ENCODE measurements around the gene NRG3. TPM values are rescaled to one million over a fixed set of nuclear protein-coding genes. Genes with fewer than 3 reads are reported as not detected.

NRG3 gene
- total RNA-seq, 1 donor from 2014 or later: 1.6 TPM

GRCh38 chr10:82396886-82397285 is 521.9 kb downstream of the NRG3 start:
- H3K27me3 ChIP-seq: no peaks in the 10 kb centered on the region
- no peak overlapping the region for H3K4me3 ChIP-seq
- no peaks in the 10 kb centered on the region for H3K4me1 ChIP-seq
- H3K27ac ChIP-seq: no peak overlapping the region
- no peaks in the 10 kb centered on the region for H3K9me3 ChIP-seq
- no peak for TF ChIP-seq CTCF (IDR thresholded peaks at IDR 0.05)
- intact Hi-C loops (cut with DNase I): no loop called here
- H3K36me3 ChIP-seq: no peaks in the 10 kb centered on the region
- no peak for DNase-seq (ENCODE audit: low spot score in 2 of 2)

- intact Hi-C loops (cut with DNase I): no loop called here
- no peaks in the 10 kb centered on the region for H3K27me3 ChIP-seq
- no peak for DNase-seq (ENCODE audit: low spot score in 2 of 2)
Measured at GRCh38 chr10:82397854-82398253, 522.9 kb downstream of the NRG3 start.

GRCh38 chr10:82399850-82400249 is 524.9 kb downstream of the NRG3 start:
- no peak for TF ChIP-seq CTCF (IDR thresholded peaks at IDR 0.05)
- H3K4me1 ChIP-seq: no peaks in the 10 kb centered on the region
- intact Hi-C loops (cut with DNase I): no loop called here
- H3K9me3 ChIP-seq: no peaks in the 10 kb centered on the region
- no peak overlapping the region for H3K27ac ChIP-seq
- H3K4me3 ChIP-seq: no peak overlapping the region
- H3K27me3 ChIP-seq: no peaks in the 10 kb centered on the region
- no peaks in the 10 kb centered on the region for H3K36me3 ChIP-seq
- DNase-seq (ENCODE audit: low spot score in 2 of 2): no peak

More at GRCh38 chr10:82397854-82398253, 522.9 kb downstream of the NRG3 start:
- no peaks in the 10 kb centered on the region for H3K4me1 ChIP-seq
- no peaks in the 10 kb centered on the region for H3K36me3 ChIP-seq
- no peak for TF ChIP-seq CTCF (IDR thresholded peaks at IDR 0.05)
- H3K4me3 ChIP-seq: no peak overlapping the region
- H3K27ac ChIP-seq: no peak overlapping the region
- no peaks in the 10 kb centered on the region for H3K9me3 ChIP-seq

GRCh38 chr10:82400841-82401240 is 525.8 kb downstream of the NRG3 start:
- intact Hi-C loops (cut with DNase I): no loop called here
- Histone ChIP-seq H3K9me3 (no peaks in the 10 kb centered on the region), H3K36me3 (no peaks in the 10 kb centered on the region), H3K27me3 (no peaks in the 10 kb centered on the region), H3K27ac (no peak overlapping the region), H3K4me1 (no peaks in the 10 kb centered on the region), H3K4me3 (no peak overlapping the region)
- TF ChIP-seq CTCF (IDR thresholded peaks at IDR 0.05): no peak
- DNase-seq (ENCODE audit: low spot score in 2 of 2): no peak

GRCh38 chr10:82402906-82403401 is 528.0 kb downstream of the NRG3 start:
- intact Hi-C loops (cut with DNase I): no loop called here
- Histone ChIP-seq H3K36me3 (no peaks in the 10 kb centered on the region), H3K27me3 (no peaks in the 10 kb centered on the region), H3K4me1 (no peaks in the 10 kb centered on the region), H3K9me3 (no peaks in the 10 kb centered on the region), H3K4me3 (no peak overlapping the region), H3K27ac (no peak overlapping the region)
- TF ChIP-seq CTCF (IDR thresholded peaks at IDR 0.05): no peak
- DNase-seq (ENCODE audit: low spot score in 2 of 2): no peak

DNA sequence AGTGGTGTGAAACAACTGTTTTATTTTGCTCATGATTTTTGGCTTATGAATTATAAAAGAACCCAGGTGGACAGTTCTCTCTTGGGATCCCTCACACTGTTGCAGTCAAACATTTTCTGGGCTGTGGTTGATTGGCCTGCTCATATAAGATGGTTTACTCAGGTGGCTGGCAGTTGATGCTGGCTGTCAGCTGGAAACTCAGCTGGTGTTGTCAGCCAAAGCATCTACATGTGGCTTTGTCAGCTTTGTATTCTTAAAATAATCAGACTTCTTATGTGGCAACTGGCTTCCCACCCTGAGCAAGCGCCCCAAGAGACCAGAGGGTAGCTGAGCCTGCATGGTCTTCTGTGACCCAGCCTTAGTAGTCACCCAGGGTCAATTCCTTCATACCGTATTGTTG is 534.7 kb downstream of the NRG3 start:
- H3K27me3 ChIP-seq: no peaks in the 10 kb centered on the region

More for the DNA sequence above, 534.7 kb downstream of the NRG3 start:
- H3K9me3 ChIP-seq: no peaks in the 10 kb centered on the region
- H3K4me3 ChIP-seq: no peak overlapping the region
- no peaks in the 10 kb centered on the region for H3K4me1 ChIP-seq
- no peaks in the 10 kb centered on the region for H3K36me3 ChIP-seq
- intact Hi-C loops (cut with DNase I): no loop called here
- no peak for TF ChIP-seq CTCF (IDR thresholded peaks at IDR 0.05)
- DNase-seq (ENCODE audit: low spot score in 2 of 2): no peak
- no peak overlapping the region for H3K27ac ChIP-seq
